Upper lobe of left lung (tissue), 6 donors: ENCODE measurements around the gene MC4R. TPM values are rescaled to one million over a fixed set of nuclear protein-coding genes. Genes with fewer than 3 reads are reported as not detected.

Experiments
- ATAC-seq, 2 donors: fragments of 200-7000 bp; cut with Tn5 transposase; one replicate each; pipeline ENCODE4 v1.9.1; 2022; ENCODE audit warnings: mild to moderate bottlenecking in 2 of 2, moderate library complexity in 2 of 2; ENCODE audit not compliant: low FRiP score in 2 of 2
- DNase-seq, 2 donors: peaks; one replicate each; pipeline ENCODE4 v3.0.0-alpha.2; 2019 to 2020
- H3K27ac ChIP-seq, 4 donors: fragments of 200-600 bp; sonication (generic); one replicate each; pipeline ENCODE4 v1.5.1; 2016 to 2019
- H3K27me3 ChIP-seq, 4 donors: fragments of 200-600 bp; sonication (generic); one replicate each; pipeline ENCODE4 v1.5.1; 2017 to 2019
- H3K36me3 ChIP-seq, 4 donors: fragments of 200-600 bp; sonication (generic); one replicate each; pipeline ENCODE4 v1.5.1; 2016 to 2019
- H3K4me1 ChIP-seq, 4 donors: fragments of 200-600 bp; sonication (generic); one replicate each; pipeline ENCODE4 v1.5.1; 2018 to 2019
- H3K4me3 ChIP-seq, 4 donors: fragments of 200-600 bp; sonication (generic); one replicate each; pipeline ENCODE4 v1.5.1; 2017 to 2019; ENCODE audit warnings: mild to moderate bottlenecking in 2 of 4, moderate library complexity in 1 of 4
- H3K9me3 ChIP-seq, 4 donors: fragments of 200-600 bp; sonication (generic); one replicate each; pipeline ENCODE4 v1.5.1; 2018 to 2019
- CTCF ChIP-seq, 6 experiments: fragments of 450-650 bp in 4 of 6; fragments of 200-600 bp in 2 of 6; sonication (generic) in 2 of 6; IDR thresholded peaks; one replicate each; pipeline ENCODE4 v1.5.1; 2016 to 2019; ENCODE audit warnings: antibody characterized with exemption in 6 of 6
- EP300 ChIP-seq, 4 donors: sonication (generic); formaldehyde crosslinking; IDR thresholded peaks; one replicate each; pipeline ENCODE4 v1.5.1; 2017; ENCODE audit warnings: antibody characterized with exemption in 4 of 4, control low read depth in 2 of 4
- POLR2A ChIP-seq, 4 donors: fragments of 450-650 bp; IDR thresholded peaks; one replicate each; pipeline ENCODE4 v1.5.1; 2016 to 2017; ENCODE audit warnings: antibody characterized with exemption in 4 of 4, mild to moderate bottlenecking in 2 of 4
- POLR2AphosphoS5 ChIP-seq, 2 donors: sonication (generic); formaldehyde crosslinking; IDR thresholded peaks; one replicate each; pipeline ENCODE4 v1.5.1; 2017; ENCODE audit warnings: antibody characterized with exemption in 2 of 2
- WGBS, 2 donors: methylation state at CpG; one replicate each; pipeline ENCODE4 v1.1.5; 2017 to 2018; 5-methylcytosine and 5-hydroxymethylcytosine counted together
- total RNA-seq, 6 donors: library from RNA; depleted of rRNA in 4 of 6; stranded (reverse); fragments of >200 nt in 4 of 6; gene quantifications; one replicate each; pipeline versions ENCODE4 v1.1.0 to v1.2.1, GENCODE V29; 2016 to 2021
- donor health status: DM: no; HTN: no; CAD: no; lungs with moderate emphysema.
- donor health status: DM: no; HTN: yes; CAD: no; lungs with severe emphysema.

MC4R gene
- total RNA-seq, 6 donors from 2014 or later: not detected

GRCh38 chr18:60411715-60412114 lies 39.1 kb upstream of the MC4R start:
- DNase-seq (no peak), ATAC-seq (no peak)
- H3K27me3 ChIP-seq: no peaks in the 10 kb centered on the region
- H3K27ac ChIP-seq: no peak overlapping the region
- H3K4me3 ChIP-seq: no peak overlapping the region
- TF ChIP-seq EP300 (IDR thresholded peaks at IDR 0.05): no peak
- no peak for TF ChIP-seq POLR2AphosphoS5 (IDR thresholded peaks at IDR 0.05)
- TF ChIP-seq POLR2A (IDR thresholded peaks at IDR 0.05): no peak
- TF ChIP-seq CTCF (IDR thresholded peaks at IDR 0.05): no peak
- WGBS, 2 donors: 63 to 72% methylated on average over 5 of the region's 5 CpGs
- no peaks in the 10 kb centered on the region for H3K4me1 ChIP-seq
- no peaks in the 10 kb centered on the region for H3K9me3 ChIP-seq
- no peaks in the 10 kb centered on the region for H3K36me3 ChIP-seq

- H3K36me3 ChIP-seq: no peaks in the 10 kb centered on the region
- WGBS, 2 donors: 67 to 71% methylated on average over 2 of the region's 2 CpGs
- no peak overlapping the region for H3K27ac ChIP-seq
- no peaks in the 10 kb centered on the region for H3K9me3 ChIP-seq
- ATAC-seq (no peak), DNase-seq (no peak)
- H3K4me1 ChIP-seq: no peaks in the 10 kb centered on the region
- H3K27me3 ChIP-seq: no peaks in the 10 kb centered on the region
- H3K4me3 ChIP-seq: no peak overlapping the region
- TF ChIP-seq CTCF (IDR thresholded peaks at IDR 0.05) (no peak), POLR2A (IDR thresholded peaks at IDR 0.05) (no peak), EP300 (IDR thresholded peaks at IDR 0.05) (no peak), POLR2AphosphoS5 (IDR thresholded peaks at IDR 0.05) (no peak)
These were observed 34.1 kb upstream of the MC4R start for GRCh38 chr18:60406721-60407120.

GRCh38 chr18:60404486-60405085 lies 32.0 kb upstream of the MC4R start:
- WGBS, 2 donors: 68 to 69% methylated on average over 6 of the region's 6 CpGs
- no peak for ATAC-seq
- Histone ChIP-seq H3K36me3 (no peaks in the 10 kb centered on the region), H3K4me3 (no peak overlapping the region), H3K27me3 (no peaks in the 10 kb centered on the region), H3K27ac (no peak overlapping the region), H3K9me3 (no peaks in the 10 kb centered on the region), H3K4me1 (no peaks in the 10 kb centered on the region)
- no peak for DNase-seq
- TF ChIP-seq POLR2A (IDR thresholded peaks at IDR 0.05) (no peak), EP300 (IDR thresholded peaks at IDR 0.05) (no peak), CTCF (IDR thresholded peaks at IDR 0.05) (no peak), POLR2AphosphoS5 (IDR thresholded peaks at IDR 0.05) (no peak)

GRCh38 chr18:60401346-60401745 lies 28.8 kb upstream of the MC4R start:
- Histone ChIP-seq H3K4me3 (no peak overlapping the region), H3K9me3 (no peaks in the 10 kb centered on the region), H3K36me3 (no peaks in the 10 kb centered on the region), H3K4me1 (no peaks in the 10 kb centered on the region), H3K27ac (no peak overlapping the region), H3K27me3 (no peaks in the 10 kb centered on the region)
- TF ChIP-seq EP300 (IDR thresholded peaks at IDR 0.05) (no peak), POLR2A (IDR thresholded peaks at IDR 0.05) (no peak), CTCF (IDR thresholded peaks at IDR 0.05) (no peak), POLR2AphosphoS5 (IDR thresholded peaks at IDR 0.05) (no peak)
- no peak for ATAC-seq
- no peak for DNase-seq

GRCh38 chr18:60391571-60392226 lies 19.1 kb upstream of the MC4R start:
- Histone ChIP-seq H3K4me3 (no peak overlapping the region), H3K36me3 (no peaks in the 10 kb centered on the region), H3K4me1 (no peaks in the 10 kb centered on the region), H3K27me3 (no peaks in the 10 kb centered on the region), H3K9me3 (no peaks in the 10 kb centered on the region), H3K27ac (no peak overlapping the region)
- TF ChIP-seq CTCF (IDR thresholded peaks at IDR 0.05) (no peak), POLR2AphosphoS5 (IDR thresholded peaks at IDR 0.05) (no peak), EP300 (IDR thresholded peaks at IDR 0.05) (no peak), POLR2A (IDR thresholded peaks at IDR 0.05) (no peak)
- DNase-seq (no peak), ATAC-seq (no peak)
- 69 to 81% methylated on average over 4 of the region's 4 CpGs for WGBS, 2 donors
